Prostate gland (tissue), 2 donors: ENCODE data around the gene ATP12A.

Experiments used
- POLR2A ChIP-seq: fragments of 450-650 bp; IDR thresholded peaks from one replicate; pipeline ENCODE4 v1.6.1; 2016; ENCODE audit warnings: antibody characterized with exemption, mild to moderate bottlenecking
- POLR2AphosphoS5 ChIP-seq: sonication (generic); formaldehyde crosslinking; IDR thresholded peaks from one replicate; pipeline ENCODE4 v1.6.1; 2017; ENCODE audit warnings: antibody characterized with exemption
- TF ChIP-seq, protein P1 (sequence below), 4 experiments: fragments of 200-600 bp in 2 of 4; fragments of 450-650 bp in 2 of 4; sonication (generic) in 2 of 4; IDR thresholded peaks; 1 replicate in 3 of 4; 2 replicates in 1 of 4; pipeline ENCODE4 v1.5.1; 2016 to 2019; ENCODE audit warnings: antibody characterized with exemption in 4 of 4, mild to moderate bottlenecking in 2 of 4, moderate library complexity in 2 of 4

DNA sequence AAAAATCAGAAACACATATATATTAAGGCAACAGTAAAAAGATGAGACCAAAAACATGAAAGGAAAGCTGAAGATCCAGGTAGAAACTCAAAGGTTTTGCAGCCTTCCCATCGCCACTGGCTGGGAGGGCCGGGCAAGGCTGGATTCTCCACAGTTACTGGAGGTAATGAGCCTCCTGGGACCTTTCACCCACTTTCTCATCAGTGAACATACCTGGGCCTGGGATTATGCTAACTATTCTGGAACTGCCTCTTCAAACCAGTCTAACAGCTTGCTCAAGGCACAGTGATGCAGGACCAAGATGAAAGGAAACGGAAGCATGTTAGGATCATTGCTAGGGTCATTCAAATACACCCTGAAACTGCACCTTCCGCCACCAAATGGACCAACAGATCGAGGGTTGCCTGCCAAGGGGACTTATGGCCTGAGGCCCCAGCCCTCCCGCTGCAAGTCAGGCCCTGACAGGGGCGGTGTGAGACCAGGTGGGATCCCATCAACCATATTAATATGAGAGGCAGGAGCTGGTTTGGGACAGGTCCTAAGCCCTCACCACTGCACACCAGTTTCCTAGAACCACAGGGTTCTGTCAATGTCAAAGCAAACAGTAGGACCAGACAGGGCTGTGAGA is 28.4 kb upstream of the ATP12A start:
- TF ChIP-seq, protein P1, sequence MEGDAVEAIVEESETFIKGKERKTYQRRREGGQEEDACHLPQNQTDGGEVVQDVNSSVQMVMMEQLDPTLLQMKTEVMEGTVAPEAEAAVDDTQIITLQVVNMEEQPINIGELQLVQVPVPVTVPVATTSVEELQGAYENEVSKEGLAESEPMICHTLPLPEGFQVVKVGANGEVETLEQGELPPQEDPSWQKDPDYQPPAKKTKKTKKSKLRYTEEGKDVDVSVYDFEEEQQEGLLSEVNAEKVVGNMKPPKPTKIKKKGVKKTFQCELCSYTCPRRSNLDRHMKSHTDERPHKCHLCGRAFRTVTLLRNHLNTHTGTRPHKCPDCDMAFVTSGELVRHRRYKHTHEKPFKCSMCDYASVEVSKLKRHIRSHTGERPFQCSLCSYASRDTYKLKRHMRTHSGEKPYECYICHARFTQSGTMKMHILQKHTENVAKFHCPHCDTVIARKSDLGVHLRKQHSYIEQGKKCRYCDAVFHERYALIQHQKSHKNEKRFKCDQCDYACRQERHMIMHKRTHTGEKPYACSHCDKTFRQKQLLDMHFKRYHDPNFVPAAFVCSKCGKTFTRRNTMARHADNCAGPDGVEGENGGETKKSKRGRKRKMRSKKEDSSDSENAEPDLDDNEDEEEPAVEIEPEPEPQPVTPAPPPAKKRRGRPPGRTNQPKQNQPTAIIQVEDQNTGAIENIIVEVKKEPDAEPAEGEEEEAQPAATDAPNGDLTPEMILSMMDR (IDR thresholded peaks at IDR 0.05), result no peak
- TF ChIP-seq POLR2A (no peak), POLR2AphosphoS5 (no peak)
